Measurements from ENCODE around the gene CD22.
"Not testable (repeated sequence)": the region's sequence is repeated elsewhere in the genome, so short reads cannot be mapped to it uniquely, and the experiment has no call there.

The CD22 gene

DNA sequence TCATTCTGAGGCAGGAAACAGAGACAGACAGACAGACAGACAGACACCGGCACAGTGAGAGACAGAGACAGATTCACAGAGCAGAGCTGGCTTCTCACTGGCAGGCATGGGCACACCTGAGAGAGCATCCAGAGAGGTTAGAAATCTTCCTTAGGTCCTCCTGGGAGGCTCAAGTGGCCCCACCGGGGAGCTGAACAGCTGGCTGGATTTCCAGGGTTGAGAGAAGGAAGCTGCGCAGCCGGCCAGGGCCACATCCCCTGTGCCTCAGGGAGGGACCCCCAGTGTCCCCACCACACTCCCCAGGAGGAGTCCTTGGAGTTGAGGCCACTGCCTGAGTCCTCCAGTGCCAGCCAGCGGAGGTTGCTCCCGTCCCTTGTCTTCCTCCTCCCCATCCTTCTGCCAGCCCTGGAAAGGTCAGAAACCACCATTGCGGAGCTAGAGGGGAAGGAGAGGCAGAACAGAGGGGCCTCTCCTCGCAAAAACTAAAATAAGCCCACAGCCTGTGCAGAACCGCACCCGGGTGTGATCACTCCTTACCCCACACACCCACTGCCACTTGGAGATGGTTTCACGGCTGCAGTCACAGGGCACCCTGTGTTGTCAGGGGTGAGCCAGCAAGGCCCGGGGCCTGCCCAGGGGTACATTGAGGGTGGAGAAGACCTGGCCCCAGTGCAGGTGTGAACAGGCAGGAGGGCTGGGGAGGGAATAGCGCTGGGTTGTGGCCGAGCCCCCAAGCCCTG is 33.4 kb downstream of the CD22 start:
- no peak for DNase-seq

GRCh38 chr19:35363001-35363590 is 34.1 kb downstream of the CD22 start:
- DNase-seq, result no peak

DNA sequence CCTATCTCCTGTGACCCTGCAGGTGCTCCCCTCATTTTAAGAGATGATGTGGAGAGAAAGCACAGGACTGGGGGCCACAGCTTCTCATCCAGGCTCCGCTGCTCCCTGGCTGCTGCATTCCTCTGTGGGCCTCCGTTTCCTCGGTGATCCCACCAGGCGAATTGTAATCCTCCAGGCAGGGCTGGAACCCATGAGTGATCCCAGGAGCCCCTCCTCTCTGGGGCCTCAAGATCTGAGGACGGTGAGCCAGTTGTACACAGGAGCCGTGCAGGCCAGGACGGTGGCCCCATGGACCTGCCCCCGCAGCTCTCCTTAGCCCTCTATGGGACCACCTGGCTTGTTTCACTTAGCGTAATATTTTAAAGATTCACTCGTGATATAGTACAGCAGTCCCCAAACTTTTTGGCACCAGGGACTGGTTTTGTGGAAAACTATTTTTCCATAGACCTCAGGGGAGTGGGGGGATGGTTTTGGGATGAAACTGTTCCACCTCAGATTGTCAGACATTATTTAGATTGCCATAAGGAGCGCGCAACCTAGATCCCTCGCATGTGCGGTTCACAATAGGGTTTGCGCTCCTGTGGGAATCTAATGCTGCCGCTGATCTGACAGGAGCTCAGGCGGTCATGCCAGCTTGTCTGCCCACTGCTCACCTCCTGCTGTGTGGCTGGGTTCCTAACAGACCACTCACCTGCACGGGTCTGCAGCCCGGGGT is 34.9 kb downstream of the CD22 start:
- DNase-seq, result no peak

- no peak for DNase-seq
These were observed 36.3 kb downstream of the CD22 start for GRCh38 chr19:35365303-35365702.

DNA sequence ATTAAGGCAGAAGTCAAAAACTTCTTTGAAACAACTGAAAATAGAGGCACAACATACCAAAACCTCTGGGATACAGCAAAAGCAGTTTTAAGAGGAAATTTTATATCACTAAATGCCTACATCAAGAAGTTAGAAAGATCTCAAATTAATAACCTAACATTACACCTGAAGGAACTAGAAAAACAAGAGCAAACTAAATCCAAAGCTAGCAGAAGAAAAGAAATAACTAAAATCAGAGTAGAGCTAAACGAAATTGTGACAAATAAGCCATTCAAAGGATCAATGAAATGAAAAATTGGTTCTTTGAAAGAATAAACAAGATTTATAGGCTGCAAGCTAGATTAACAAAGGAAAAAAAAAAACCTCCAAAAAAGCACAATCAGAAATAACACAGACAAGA is 39.4 kb downstream of the CD22 start:
- DNase-seq, result no peak

GRCh38 chr19:35369522-35369921 is 40.5 kb downstream of the CD22 start:
- DNase-seq, result no peak

DNA sequence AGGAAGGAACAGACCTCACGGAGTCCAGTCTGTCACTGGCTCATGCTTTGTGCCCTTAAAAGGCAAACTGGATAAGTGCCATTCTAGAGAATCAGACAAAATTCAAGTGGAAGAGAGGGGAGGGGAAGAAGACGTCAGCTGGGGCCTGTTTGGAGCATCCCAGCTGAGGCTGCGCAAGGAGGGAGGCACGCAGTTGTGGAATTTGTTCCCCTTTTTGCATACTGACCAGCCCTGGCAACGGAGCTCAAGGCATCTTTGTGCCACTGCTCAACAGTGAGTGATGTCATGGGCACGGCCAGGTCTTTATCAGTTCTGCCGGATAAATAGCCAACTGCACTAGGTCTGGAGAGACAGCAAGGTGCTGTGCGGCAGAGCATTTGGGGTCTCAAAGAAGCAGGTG is 41.7 kb downstream of the CD22 start, which contains the start of gene GPR42:
Gene GPR42, plus strand, starts transcription at position 347 of the 400 bp plus-strand sequence. CDS start 292 bp downstream, outside the sequence.
- DNase-seq, result no peak

DNA sequence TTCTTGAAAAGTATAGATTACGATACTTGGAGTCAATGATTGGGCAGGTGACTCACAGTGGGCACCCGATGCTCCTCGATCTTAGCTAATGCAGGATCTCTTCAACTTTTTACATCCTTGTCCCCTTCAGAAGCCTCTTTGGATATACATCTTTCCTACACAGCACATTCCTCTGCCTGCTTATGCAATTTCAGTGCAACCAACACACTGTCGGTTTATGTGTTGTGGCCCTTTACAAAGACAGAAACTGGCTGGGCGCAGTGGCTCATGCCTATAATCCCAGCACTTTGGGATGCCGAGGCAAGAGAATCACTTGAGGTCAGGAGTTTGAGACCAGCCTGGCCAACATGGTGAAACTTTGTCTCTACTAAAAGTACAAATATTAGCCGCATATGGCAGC is 44.5 kb downstream of the CD22 start:
- no peak for DNase-seq

GRCh38 chr19:35374031-35374430 is 45.0 kb downstream of the CD22 start:
- DNase-seq, result not testable (repeated sequence)

GRCh38 chr19:35375505-35376307 is 46.7 kb downstream of the CD22 start:
- DNase-seq, result no peak

DNA sequence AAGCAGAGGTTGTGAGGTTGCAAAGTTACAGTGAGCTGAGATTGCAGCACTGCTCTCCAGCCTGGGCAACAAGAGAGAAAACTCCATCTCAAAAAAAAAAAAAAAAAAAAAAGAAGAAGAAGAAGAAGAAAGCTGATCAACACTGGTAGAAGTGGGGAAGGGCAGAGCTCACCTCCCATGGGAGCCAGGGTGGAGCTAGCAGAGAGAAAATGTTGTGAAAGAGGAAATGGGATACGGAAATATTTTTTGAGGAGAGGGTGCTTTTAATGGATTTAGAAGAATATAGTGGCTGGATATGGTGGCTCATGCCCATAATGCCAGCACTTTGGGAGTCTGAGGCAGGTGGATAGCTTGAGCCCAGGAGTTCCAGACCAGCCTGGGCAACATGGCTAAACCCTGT is 48.7 kb downstream of the CD22 start:
- no peak for DNase-seq

DNA sequence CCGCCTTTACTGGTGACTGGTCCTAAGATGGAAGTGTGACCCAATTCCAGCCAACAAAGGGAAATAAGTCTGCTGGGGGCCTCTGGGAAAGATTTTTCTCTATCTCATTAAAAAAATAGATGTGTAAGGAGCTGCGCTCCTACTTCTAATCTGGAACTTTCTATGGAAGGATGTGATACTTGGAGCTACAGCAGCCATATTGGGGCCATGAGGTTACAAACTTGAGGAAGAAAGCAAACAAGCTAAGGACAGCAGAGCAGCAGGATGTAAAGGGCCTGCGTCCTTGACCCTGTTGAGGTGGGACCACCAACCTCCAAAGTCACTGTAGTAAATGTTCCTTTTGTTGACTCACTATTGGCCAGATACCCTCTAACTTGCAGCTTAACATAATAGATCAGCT is 49.4 kb downstream of the CD22 start:
- DNase-seq, result no peak

- DNase-seq, result not testable (repeated sequence)
These were observed 50.6 kb downstream of the CD22 start for GRCh38 chr19:35379545-35379944.

GRCh38 chr19:35379992-35380391 is 51.0 kb downstream of the CD22 start:
- DNase-seq, result no peak

- no peak for DNase-seq
These were observed 51.6 kb downstream of the CD22 start for GRCh38 chr19:35380450-35381124.

GRCh38 chr19:35381318-35381717 is 52.3 kb downstream of the CD22 start:
- DNase-seq, result no peak

DNA sequence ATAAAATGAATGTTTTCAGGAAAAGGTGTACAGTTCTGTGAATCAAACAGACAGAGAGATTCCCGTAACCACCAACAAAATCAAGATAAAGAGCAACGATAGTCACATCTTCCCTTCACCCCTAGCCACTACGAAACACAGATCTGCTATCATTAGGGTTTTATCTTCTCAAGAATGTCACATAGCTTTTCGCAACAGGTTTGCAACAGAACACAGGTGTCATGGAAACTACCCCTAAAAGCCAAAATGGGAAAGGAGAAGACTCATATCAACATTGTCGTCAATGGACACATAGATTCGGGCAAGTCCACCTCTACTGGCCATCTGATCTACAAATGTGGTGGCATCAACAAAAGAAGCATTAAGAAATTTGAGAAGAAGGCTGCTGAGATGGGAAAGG is 52.9 kb downstream of the CD22 start:
- DNase-seq, result no peak

GRCh38 chr19:35383536-35383935 is 54.5 kb downstream of the CD22 start:
- DNase-seq, result no peak

DNA sequence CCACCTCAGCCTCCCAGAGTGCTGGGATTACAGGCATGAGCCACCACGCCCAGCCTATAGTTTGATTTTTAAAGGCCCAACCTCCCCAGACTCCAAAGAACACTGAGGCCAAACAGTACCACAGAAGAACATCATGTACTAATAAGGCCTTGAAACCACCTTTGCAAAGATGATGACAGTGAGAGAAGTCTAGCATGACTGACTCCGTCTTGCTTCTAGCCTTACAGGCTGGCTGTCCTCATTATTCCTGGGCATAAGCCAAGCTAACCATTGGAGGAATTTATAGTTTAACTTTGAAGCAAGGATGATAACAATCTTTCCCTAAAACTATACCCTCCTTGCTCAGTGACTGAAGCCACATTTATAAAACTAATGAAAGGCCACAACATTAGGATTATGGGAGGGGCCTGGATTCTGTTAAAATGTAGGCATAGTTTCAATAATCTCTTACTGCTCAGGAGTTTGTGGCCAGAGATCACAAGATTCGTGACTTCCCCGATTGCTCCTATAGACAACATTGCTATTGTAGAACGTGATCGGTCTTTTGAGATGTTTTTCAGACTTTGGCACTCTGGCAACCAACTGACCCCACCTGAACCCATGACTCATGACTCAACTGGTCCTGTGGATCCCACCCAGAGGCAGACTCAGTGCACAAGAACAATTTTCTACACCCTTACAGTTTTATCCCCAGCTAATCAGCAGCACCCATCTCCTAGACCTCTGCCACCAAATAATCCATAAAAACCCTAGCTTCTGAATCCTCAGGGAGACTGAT is 59.5 kb downstream of the CD22 start:
- no peak for DNase-seq

- DNase-seq, result no peak
These were observed 60.3 kb downstream of the CD22 start for GRCh38 chr19:35389192-35389861.
